GM19043 (cell line): ENCODE measurements around the gene MUSK.
"Not testable (repeated sequence)": the region's sequence is repeated elsewhere in the genome, so short reads cannot be mapped to it uniquely, and the experiment has no call there.

Experiments
- ATAC-seq: cut with Tn5 transposase; IDR thresholded peaks from one replicate; pipeline ENCODE4 v1.9.1; 2021; ENCODE audit warnings: low read depth; ENCODE audit not compliant: unreplicated experiment

MUSK gene

GRCh38 chr9:110691002-110691549 lies 22.5 kb downstream of the MUSK start:
- no peak for ATAC-seq

- not testable (repeated sequence) for ATAC-seq
Measured at GRCh38 chr9:110695846-110696245, 27.3 kb downstream of the MUSK start.

GRCh38 chr9:110700953-110701352 lies 32.4 kb downstream of the MUSK start:
- ATAC-seq, result no peak

- ATAC-seq, result no peak
Measured at GRCh38 chr9:110703669-110704068, 35.1 kb downstream of the MUSK start.

- ATAC-seq, result no peak
Measured at GRCh38 chr9:110707419-110707818, 38.8 kb downstream of the MUSK start.

GRCh38 chr9:110710420-110710819 lies 41.8 kb downstream of the MUSK start:
- no peak for ATAC-seq

GRCh38 chr9:110712955-110713354 lies 44.4 kb downstream of the MUSK start:
- ATAC-seq, result no peak

- no peak for ATAC-seq
Measured at GRCh38 chr9:110714314-110714713, 45.7 kb downstream of the MUSK start.

GRCh38 chr9:110728058-110728457 lies 59.5 kb downstream of the MUSK start:
- no peak for ATAC-seq

- ATAC-seq, result no peak
Measured at GRCh38 chr9:110729641-110730040, 61.0 kb downstream of the MUSK start.

- ATAC-seq, result no peak
Measured at GRCh38 chr9:110731437-110732028, 62.9 kb downstream of the MUSK start.

- no peak for ATAC-seq
Measured at GRCh38 chr9:110738982-110739381, 70.4 kb downstream of the MUSK start.

GRCh38 chr9:110742741-110743371 lies 74.3 kb downstream of the MUSK start:
- ATAC-seq, result no peak

GRCh38 chr9:110744715-110745384 lies 76.3 kb downstream of the MUSK start:
- no peak for ATAC-seq

GRCh38 chr9:110745676-110746075 lies 77.1 kb downstream of the MUSK start:
- ATAC-seq, result no peak

GRCh38 chr9:110746211-110746930 lies 77.8 kb downstream of the MUSK start:
- ATAC-seq, result no peak

GRCh38 chr9:110748251-110748893 lies 79.8 kb downstream of the MUSK start:
- no peak for ATAC-seq

- ATAC-seq, result no peak
Measured at GRCh38 chr9:110750272-110750671, 81.7 kb downstream of the MUSK start.

GRCh38 chr9:110751971-110752370 lies 83.4 kb downstream of the MUSK start:
- ATAC-seq, result no peak

GRCh38 chr9:110752766-110753165 lies 84.2 kb downstream of the MUSK start:
- no peak for ATAC-seq
